ENCODE measurements around the gene HBE1. TPM values are rescaled to one million over a fixed set of nuclear protein-coding genes. Genes with fewer than 3 reads are reported as not detected.
"Not testable (repeated sequence)": the region's sequence is repeated elsewhere in the genome, so short reads cannot be mapped to it uniquely, and the experiment has no call there.

The HBE1 gene
- 1 to 10 TPM in 1 of 4 donors, not detected in 3; 4.2 TPM for total RNA-seq

DNA sequence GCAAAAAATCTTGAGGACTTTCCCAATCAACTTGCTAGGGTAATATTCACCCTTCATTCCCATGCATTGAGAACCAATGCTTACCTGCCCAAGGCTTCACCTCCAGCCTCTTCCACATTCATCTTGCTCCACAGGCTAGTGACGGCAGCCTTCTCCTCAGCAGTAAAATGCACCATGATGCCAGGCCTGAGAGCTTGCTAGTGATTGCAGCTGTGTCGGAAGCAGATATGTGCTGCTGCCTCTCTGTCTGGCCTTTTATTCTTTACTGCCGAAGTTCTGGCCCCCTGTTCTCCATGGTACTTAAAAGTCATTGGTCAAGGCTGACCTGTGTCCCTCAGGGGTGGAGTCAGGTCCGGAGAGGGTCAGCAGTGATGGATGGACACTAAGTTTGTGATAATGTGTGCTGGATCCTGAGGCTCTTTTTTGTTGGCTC is at the start of gene HBE1:
Gene HBE1 (minus strand): TSS at position 231 of the 433 bp plus-strand sequence. CDS start 55 bp downstream, at position 176.
- H3K36me3 ChIP-seq, result no peaks in the 10 kb centered on the region
- no peak for DNase-seq
- intact Hi-C loops (cut with DNase I; ENCODE audit: low total_unique reads), result no loop called here
- no peak within 1 kb of the TSS for H3K27ac ChIP-seq
- no peaks in the 10 kb centered on the region for H3K9me3 ChIP-seq
- TF ChIP-seq POLR2A (IDR thresholded peaks at IDR 0.05) (no peak), CTCF (IDR thresholded peaks at IDR 0.05) (no peak)
- no peaks in the 10 kb centered on the region for H3K4me1 ChIP-seq
- no peaks in the 10 kb centered on the region for H3K27me3 ChIP-seq
- no peak within 1 kb of the TSS for H3K4me3 ChIP-seq

DNA sequence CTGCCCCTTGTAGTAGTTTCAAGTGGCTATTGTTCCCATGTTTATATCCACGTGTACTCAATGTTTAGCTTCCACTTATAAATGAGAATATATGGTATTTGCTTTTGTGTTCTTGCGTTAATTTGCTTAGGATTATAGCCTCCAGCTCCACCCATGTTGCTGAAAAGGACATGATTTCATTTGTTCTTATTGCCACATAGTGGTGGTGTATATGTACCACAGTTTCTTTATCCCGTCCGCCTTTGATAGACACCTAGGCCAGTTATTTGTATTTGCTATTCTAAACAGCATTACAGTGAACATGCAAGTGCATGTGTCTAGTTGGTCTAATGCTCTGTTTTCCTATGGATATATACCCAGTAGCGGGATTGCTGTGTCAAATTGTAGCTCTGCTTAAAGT is 47.5 kb upstream of the HBE1 start:
- H3K9me3 ChIP-seq, result no peaks in the 10 kb centered on the region

DNA sequence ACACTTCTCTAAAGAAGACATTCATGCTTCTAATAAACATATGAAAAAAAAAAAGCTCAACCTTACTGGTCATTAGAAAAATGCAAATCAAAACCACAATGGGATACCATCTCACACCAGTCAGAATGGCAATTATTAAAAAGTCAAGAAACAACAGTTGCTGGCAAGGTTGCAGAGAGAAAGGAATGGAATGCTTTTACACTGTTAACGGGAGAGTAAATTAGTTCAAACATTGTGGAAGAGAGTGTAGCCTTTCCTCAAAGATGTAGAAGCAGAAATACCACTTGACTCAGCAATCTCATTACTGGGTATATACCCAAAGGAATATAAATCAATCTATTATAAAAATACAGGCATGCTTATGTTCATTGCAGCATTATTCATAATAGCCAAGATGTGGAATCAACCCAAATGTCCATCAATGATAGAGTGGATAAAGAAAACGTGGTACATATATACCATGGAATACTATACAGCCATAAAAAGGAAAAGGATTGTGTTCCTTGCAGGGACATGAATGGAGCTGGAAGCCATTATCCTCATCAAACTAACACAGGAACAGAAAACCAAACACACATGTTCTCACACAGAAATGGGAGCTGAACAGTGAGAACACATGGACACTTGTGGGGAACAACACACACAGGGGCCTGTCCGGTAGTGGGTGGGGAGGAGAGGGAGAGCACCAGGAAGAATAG is 43.7 kb upstream of the HBE1 start:
- H3K36me3 ChIP-seq; H3K27me3 ChIP-seq; H3K4me1 ChIP-seq; H3K4me3 ChIP-seq; H3K27ac ChIP-seq; H3K9me3 ChIP-seq; DNase-seq; intact Hi-C loops (cut with DNase I; ENCODE audit: low total_unique reads): not testable (repeated sequence)

More for the DNA sequence above, 47.5 kb upstream of the HBE1 start:
- DNase-seq, result no peak
- no peaks in the 10 kb centered on the region for H3K27me3 ChIP-seq
- H3K27ac ChIP-seq, result no peak overlapping the region
- no peaks in the 10 kb centered on the region for H3K36me3 ChIP-seq
- no peak overlapping the region for H3K4me3 ChIP-seq
- intact Hi-C loops (cut with DNase I; ENCODE audit: low total_unique reads), result no loop called here
- no peaks in the 10 kb centered on the region for H3K4me1 ChIP-seq
- TF ChIP-seq CTCF (IDR thresholded peaks at IDR 0.05) (no peak), POLR2A (IDR thresholded peaks at IDR 0.05) (no peak)

- H3K4me3 ChIP-seq, result no peak overlapping the region
- intact Hi-C loops (cut with DNase I; ENCODE audit: low total_unique reads), result no loop called here
- H3K27me3 ChIP-seq, result no peaks in the 10 kb centered on the region
- no peaks in the 10 kb centered on the region for H3K4me1 ChIP-seq
- no peaks in the 10 kb centered on the region for H3K9me3 ChIP-seq
- no peaks in the 10 kb centered on the region for H3K36me3 ChIP-seq
- no peak for DNase-seq
- TF ChIP-seq POLR2A (IDR thresholded peaks at IDR 0.05) (no peak), CTCF (IDR thresholded peaks at IDR 0.05) (no peak)
- no peak overlapping the region for H3K27ac ChIP-seq
These were observed 40.7 kb upstream of the HBE1 start for GRCh38 chr11:5310423-5310822.

- TF ChIP-seq CTCF (IDR thresholded peaks at IDR 0.05), result no peak
- no peak for TF ChIP-seq POLR2A (IDR thresholded peaks at IDR 0.05)
- H3K27ac ChIP-seq, result no peak overlapping the region
- no peaks in the 10 kb centered on the region for H3K27me3 ChIP-seq
- H3K36me3 ChIP-seq, result no peaks in the 10 kb centered on the region
- H3K4me1 ChIP-seq, result no peaks in the 10 kb centered on the region
- H3K4me3 ChIP-seq, result no peak overlapping the region
- intact Hi-C loops (cut with DNase I; ENCODE audit: low total_unique reads), result no loop called here
- no peak for DNase-seq
- no peaks in the 10 kb centered on the region for H3K9me3 ChIP-seq
These were observed 37.7 kb upstream of the HBE1 start for GRCh38 chr11:5307256-5308019.
